Measurements from ENCODE around the gene ATP2B2. TPM values are rescaled to one million over a fixed set of nuclear protein-coding genes. Genes with fewer than 3 reads are reported as not detected.

ATP2B2 gene
- total RNA-seq, 2 experiments from 2014 or later, result 0.06 TPM; not detected in 1

DNA sequence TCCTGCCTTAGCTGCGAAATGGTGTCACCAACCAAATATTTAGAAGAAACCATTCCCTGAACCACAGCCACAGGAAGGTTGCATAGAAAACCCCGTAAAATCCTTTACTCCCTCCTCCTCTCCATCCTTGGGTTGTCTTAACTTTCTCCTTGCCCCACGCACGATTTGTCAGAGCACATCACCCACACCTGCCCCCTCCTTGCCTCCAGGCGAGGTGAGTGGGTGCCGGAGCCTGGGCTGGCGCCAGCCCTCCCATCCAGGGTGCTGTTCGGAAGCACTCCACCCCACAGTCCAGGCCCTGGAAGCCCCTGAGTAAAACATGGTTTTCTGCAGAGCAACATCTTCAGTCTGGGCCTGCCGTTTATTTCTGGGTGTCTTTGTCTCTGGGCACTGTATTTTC lies 216.3 kb downstream of the ATP2B2 start:
- POLR2A ChIA-PET, result interaction anchor here (0.6 kb wide), 3 partner anchors 93 to 348 kb away, joined by 3 to 4 read pairs (median 4); no protein-coding TSS in a partner anchor
- Histone ChIP-seq H3K9me3 (ENCODE audit: low read length) (no peaks in the 10 kb centered on the region), H3K36me3 (ENCODE audit: insufficient read depth, low read length) (peaks cover 56% of the 10 kb centered on the region; the same call in 1 of the 2 replicates), H3K4me3 (ENCODE audit: low read depth, low read length, poor library complexity, severe bottlenecking) (no peak overlapping the region), H2AFZ (ENCODE audit: low read length) (no peak overlapping the region), H4K20me1 (ENCODE audit: insufficient read depth, low read length) (no peaks in the 10 kb centered on the region; the same call in 1 of the 2 replicates), H3K27ac (ENCODE audit: low read depth, low read length, poor library complexity, severe bottlenecking) (no peak overlapping the region), H3K79me2 (ENCODE audit: insufficient read depth, low read depth, low read length) (no peaks in the 10 kb centered on the region), H3K4me1 (ENCODE audit: insufficient read depth, low read length, poor library complexity, severe bottlenecking) (no peaks in the 10 kb centered on the region), H3K4me2 (ENCODE audit: low read length) (no peak overlapping the region), H3K9me2 (ENCODE audit: insufficient read depth, low read length) (no peaks in the 10 kb centered on the region)
- BruUV-seq (replicated peaks), result no TSS peak
- intact Hi-C loops (cut with micrococcal nuclease; ENCODE audit: unreplicated experiment), result no loop called here
- DNase-seq (ENCODE audit: low spot score), result no peak
- TF ChIP-seq EZH2phosphoT487 (IDR thresholded peaks at IDR 0.05; ENCODE audit: borderline replicate concordance, low read depth, low read length), result no peak
- TF ChIP-seq, protein P1, sequence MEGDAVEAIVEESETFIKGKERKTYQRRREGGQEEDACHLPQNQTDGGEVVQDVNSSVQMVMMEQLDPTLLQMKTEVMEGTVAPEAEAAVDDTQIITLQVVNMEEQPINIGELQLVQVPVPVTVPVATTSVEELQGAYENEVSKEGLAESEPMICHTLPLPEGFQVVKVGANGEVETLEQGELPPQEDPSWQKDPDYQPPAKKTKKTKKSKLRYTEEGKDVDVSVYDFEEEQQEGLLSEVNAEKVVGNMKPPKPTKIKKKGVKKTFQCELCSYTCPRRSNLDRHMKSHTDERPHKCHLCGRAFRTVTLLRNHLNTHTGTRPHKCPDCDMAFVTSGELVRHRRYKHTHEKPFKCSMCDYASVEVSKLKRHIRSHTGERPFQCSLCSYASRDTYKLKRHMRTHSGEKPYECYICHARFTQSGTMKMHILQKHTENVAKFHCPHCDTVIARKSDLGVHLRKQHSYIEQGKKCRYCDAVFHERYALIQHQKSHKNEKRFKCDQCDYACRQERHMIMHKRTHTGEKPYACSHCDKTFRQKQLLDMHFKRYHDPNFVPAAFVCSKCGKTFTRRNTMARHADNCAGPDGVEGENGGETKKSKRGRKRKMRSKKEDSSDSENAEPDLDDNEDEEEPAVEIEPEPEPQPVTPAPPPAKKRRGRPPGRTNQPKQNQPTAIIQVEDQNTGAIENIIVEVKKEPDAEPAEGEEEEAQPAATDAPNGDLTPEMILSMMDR (conservative IDR thresholded peaks at IDR 0.05; ENCODE audit: low read length), result no peak
- CTCF ChIA-PET (ENCODE audit: unreplicated experiment), result no interaction called here

DNA sequence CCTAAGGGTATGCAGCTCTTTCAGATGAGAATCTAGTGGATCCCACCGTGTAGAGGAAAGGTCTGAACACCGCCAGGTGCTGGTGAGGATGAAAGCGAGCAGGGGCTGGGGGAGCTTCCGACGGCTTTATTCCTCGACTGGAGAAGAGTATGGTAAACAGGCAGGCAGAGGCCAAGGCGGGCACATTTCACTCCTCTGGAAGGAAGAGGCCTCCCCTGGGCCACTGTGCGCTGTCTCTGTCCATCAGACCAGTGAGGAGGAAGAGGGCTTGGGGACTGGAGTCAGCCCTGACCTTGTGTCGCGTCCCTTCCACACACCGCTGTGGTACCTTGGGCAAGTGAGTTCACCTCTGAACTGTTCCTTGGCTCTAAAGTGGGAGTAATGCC lies 216.8 kb downstream of the ATP2B2 start:
- intact Hi-C loops (cut with micrococcal nuclease; ENCODE audit: unreplicated experiment), result no loop called here
- no peaks in the 10 kb centered on the region for H3K9me3 ChIP-seq (ENCODE audit: low read length)
- peaks cover 58% of the 10 kb centered on the region; the same call in 1 of the 2 replicates for H3K36me3 ChIP-seq (ENCODE audit: insufficient read depth, low read length)
- POLR2A ChIA-PET, result interaction anchor here (0.6 kb wide), 1 partner anchor 93 kb away, joined by 4 read pairs; no protein-coding TSS in a partner anchor
- no peaks in the 10 kb centered on the region for H3K79me2 ChIP-seq (ENCODE audit: insufficient read depth, low read depth, low read length)
- no peaks in the 10 kb centered on the region for H3K9me2 ChIP-seq (ENCODE audit: insufficient read depth, low read length)
- H3K4me3 ChIP-seq (ENCODE audit: low read depth, low read length, poor library complexity, severe bottlenecking), result no peak overlapping the region
- no peak overlapping the region for H2AFZ ChIP-seq (ENCODE audit: low read length)
- CTCF ChIA-PET (ENCODE audit: unreplicated experiment), result no interaction called here
- TF ChIP-seq, protein P1 (conservative IDR thresholded peaks at IDR 0.05; ENCODE audit: low read length), result no peak
- TF ChIP-seq EZH2phosphoT487 (IDR thresholded peaks at IDR 0.05; ENCODE audit: borderline replicate concordance, low read depth, low read length), result no peak
- no TSS peak for BruUV-seq (replicated peaks)
- no peak overlapping the region for H3K27ac ChIP-seq (ENCODE audit: low read depth, low read length, poor library complexity, severe bottlenecking)
- no peak for DNase-seq (ENCODE audit: low spot score)
- no peaks in the 10 kb centered on the region for H3K4me1 ChIP-seq (ENCODE audit: insufficient read depth, low read length, poor library complexity, severe bottlenecking)
- H4K20me1 ChIP-seq (ENCODE audit: insufficient read depth, low read length), result no peaks in the 10 kb centered on the region; the same call in 1 of the 2 replicates
- H3K4me2 ChIP-seq (ENCODE audit: low read length), result no peak overlapping the region

DNA sequence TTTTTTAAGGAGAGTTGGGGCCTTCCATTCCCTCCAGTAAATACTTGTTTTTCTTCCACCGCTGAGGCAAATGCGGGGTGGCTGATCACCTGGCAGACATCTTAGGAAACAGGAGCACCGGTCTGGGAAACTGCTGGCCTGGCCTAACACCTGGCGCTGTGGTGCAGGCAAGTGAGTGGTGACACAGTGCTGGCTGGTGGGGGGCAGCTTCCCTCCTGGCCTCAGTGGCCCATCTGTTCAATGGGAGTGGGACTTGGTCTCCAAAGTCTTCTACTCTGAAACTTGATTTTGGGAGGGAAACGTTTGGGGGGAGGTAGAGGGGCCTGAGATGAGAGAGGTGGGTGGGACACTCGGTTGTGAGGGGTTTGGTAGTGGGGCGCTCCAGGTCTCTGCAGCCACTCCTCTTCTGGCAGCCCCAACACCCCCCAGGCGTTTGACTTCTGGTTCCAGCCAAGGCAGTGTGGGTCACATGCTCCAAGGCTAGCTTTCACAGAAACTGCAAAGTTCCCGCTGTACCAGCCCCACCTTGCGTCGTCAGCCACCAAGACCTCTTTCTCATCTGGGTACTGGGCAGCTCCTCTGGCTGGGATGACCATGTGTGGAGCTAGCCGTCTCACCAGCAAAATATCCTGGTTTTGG lies 217.3 kb downstream of the ATP2B2 start:
- Histone ChIP-seq H3K27ac (ENCODE audit: low read depth, low read length, poor library complexity, severe bottlenecking) (no peak overlapping the region), H3K9me3 (ENCODE audit: low read length) (no peaks in the 10 kb centered on the region), H3K4me2 (ENCODE audit: low read length) (no peak overlapping the region), H4K20me1 (ENCODE audit: insufficient read depth, low read length) (no peaks in the 10 kb centered on the region; the same call in 1 of the 2 replicates), H3K4me3 (ENCODE audit: low read depth, low read length, poor library complexity, severe bottlenecking) (no peak overlapping the region), H3K36me3 (ENCODE audit: insufficient read depth, low read length) (peaks cover 58% of the 10 kb centered on the region; the same call in 1 of the 2 replicates), H3K9me2 (ENCODE audit: insufficient read depth, low read length) (no peaks in the 10 kb centered on the region), H3K79me2 (ENCODE audit: insufficient read depth, low read depth, low read length) (no peaks in the 10 kb centered on the region), H2AFZ (ENCODE audit: low read length) (no peak overlapping the region), H3K4me1 (ENCODE audit: insufficient read depth, low read length, poor library complexity, severe bottlenecking) (no peaks in the 10 kb centered on the region)
- intact Hi-C loops (cut with micrococcal nuclease; ENCODE audit: unreplicated experiment), result no loop called here
- DNase-seq (ENCODE audit: low spot score), result no peak
- ChIA-PET CTCF (ENCODE audit: unreplicated experiment) (no interaction called here), POLR2A (no interaction called here)
- TF ChIP-seq EZH2phosphoT487 (IDR thresholded peaks at IDR 0.05; ENCODE audit: borderline replicate concordance, low read depth, low read length), result no peak
- TF ChIP-seq, protein P1 (conservative IDR thresholded peaks at IDR 0.05; ENCODE audit: low read length), result no peak
- BruUV-seq (replicated peaks), result no TSS peak
